ENCODE measurements around the gene HIBCH.

GRCh38 chr2:190354003-190354690 lies 34.5 kb upstream of the HIBCH start:
- no peak for TF ChIP-seq CTCF (IDR thresholded peaks at IDR 0.05)
- TF ChIP-seq MYC (IDR thresholded peaks at IDR 0.05; ENCODE audit: borderline replicate concordance, low read length) = no peak
- TF ChIP-seq EHF (CRISPR knock-in tag; IDR thresholded peaks at IDR 0.05) = no peak
- no peak for TF ChIP-seq POLR2A (IDR thresholded peaks at IDR 0.05; ENCODE audit: low read length)
- no peak for TF ChIP-seq RAD21 (conservative IDR thresholded peaks at IDR 0.05 in 1 of 2, IDR thresholded peaks at IDR 0.05 in 1 of 2)
- TF ChIP-seq EP300 (IDR thresholded peaks at IDR 0.05) = no peak
- no peak for TF ChIP-seq ATOH8 (CRISPR knock-in tag; IDR thresholded peaks at IDR 0.05; ENCODE audit: low read depth)
- TF ChIP-seq KDM5A (IDR thresholded peaks at IDR 0.05) = no peak
- TF ChIP-seq TFCP2L1 (CRISPR knock-in tag; IDR thresholded peaks at IDR 0.05) = no peak
- TF ChIP-seq RFX5 (IDR thresholded peaks at IDR 0.05) = no peak
- no peak for TF ChIP-seq CBX8 (IDR thresholded peaks at IDR 0.05)
- TF ChIP-seq HOXA7 (CRISPR knock-in tag; IDR thresholded peaks at IDR 0.05) = no peak
- TF ChIP-seq BCL3 (IDR thresholded peaks at IDR 0.05) = no peak
- no peak for TF ChIP-seq SMC3 (IDR thresholded peaks at IDR 0.05)

Data from A549 (cell line).